Activated CD8-positive, alpha-beta memory T cell treated with anti-CD3 and anti-CD28 coated beads, Interleukin-2, amount 50 U/mL, for 1 hour (primary cell): Measurements from ENCODE around the gene MED12L.
"Not testable (repeated sequence)": the region's sequence is repeated elsewhere in the genome, so short reads cannot be mapped to it uniquely, and the experiment has no call there.

Experiments
- DNase-seq: peaks from one replicate; pipeline ENCODE4 v3.0.0-alpha.2; 2020; ENCODE audit errors: extremely low read depth

MED12L gene, protein sequence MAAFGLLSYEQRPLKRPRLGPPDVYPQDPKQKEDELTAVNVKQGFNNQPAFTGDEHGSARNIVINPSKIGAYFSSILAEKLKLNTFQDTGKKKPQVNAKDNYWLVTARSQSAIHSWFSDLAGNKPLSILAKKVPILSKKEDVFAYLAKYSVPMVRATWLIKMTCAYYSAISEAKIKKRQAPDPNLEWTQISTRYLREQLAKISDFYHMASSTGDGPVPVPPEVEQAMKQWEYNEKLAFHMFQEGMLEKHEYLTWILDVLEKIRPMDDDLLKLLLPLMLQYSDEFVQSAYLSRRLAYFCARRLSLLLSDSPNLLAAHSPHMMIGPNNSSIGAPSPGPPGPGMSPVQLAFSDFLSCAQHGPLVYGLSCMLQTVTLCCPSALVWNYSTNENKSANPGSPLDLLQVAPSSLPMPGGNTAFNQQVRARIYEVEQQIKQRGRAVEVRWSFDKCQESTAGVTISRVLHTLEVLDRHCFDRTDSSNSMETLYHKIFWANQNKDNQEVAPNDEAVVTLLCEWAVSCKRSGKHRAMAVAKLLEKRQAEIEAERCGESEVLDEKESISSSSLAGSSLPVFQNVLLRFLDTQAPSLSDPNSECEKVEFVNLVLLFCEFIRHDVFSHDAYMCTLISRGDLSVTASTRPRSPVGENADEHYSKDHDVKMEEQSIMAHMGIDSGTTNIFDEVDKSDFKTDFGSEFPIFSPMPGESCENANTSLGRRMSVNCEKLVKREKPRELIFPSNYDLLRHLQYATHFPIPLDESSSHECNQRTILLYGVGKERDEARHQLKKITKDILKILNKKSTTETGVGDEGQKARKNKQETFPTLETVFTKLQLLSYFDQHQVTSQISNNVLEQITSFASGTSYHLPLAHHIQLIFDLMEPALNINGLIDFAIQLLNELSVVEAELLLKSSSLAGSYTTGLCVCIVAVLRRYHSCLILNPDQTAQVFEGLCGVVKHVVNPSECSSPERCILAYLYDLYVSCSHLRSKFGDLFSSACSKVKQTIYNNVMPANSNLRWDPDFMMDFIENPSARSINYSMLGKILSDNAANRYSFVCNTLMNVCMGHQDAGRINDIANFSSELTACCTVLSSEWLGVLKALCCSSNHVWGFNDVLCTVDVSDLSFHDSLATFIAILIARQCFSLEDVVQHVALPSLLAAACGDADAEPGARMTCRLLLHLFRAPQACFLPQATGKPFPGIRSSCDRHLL (N-terminal part only)

DNA sequence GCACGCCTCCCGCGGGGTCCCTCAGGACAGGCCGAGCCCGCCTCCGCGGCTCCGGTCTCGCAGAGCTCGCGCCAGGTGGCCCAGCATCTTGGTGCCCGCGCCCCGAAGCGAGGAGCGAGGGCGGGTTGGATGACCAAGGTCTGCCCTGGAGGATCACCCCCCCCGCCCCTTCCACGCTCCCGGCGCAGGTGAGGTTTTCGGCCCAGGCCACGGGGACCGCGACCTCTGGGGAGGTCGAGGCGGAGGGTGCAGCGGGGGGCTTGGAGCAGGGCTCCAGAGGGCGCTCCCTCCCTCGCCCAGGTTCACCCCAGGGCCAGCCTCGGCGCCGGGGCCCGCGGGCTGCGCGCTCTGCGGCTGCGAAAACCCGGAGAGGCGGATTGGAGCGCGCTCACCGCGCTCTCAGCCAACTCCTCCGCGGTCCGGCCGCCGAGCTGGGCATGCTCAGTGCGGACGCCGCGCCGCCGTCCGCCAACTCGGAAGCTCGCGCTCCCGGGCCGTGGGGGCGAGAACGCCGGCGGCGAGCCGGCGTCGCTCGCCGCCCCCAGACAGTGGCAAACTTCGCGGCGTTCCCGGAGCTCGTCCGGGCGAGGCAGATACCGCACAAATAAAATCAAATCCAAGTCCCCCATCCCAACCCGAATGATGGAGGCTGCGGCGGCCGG is at the start of gene MED12L:
Gene MED12L, plus strand, starts transcription at position 438 of the 662 bp plus-strand sequence. CDS start 1,263 bp downstream, outside the sequence.
- DNase-seq, result no peak

DNA sequence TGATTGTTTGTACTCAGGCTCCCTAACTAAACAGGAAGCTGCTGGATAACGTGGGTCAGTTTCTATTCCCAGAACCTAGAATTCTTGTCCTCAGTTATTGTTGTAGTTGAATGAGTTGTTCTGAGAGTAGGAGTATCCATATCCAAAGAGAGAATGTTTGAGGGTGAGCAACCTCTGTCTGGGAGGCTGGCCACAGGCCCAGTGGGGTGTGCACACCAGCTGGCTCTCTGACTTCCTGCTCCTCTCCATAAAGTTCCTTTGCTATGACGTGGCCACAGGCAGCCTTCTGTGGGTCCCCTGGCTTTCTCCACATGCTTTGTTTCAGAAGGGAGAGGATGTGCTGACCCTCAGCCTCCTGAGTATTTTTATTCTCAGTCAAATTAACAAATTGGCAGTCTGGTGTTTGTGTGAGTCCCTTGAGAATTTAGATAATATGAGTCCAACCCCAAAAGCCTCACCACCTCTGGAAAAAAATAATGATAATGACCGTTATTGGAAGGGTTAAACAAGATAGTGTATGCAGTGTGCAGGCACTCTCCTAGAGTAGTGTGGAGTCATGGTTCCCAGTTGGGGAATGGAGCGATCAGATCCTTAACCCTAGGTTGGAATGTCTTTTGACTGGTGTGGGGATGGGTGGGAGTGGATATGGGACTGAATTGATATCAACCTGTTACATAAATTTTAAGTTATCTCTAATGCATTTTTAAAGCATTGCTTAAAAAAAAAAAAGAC is 47.6 kb upstream of the MED12L start:
- DNase-seq, result no peak

DNA sequence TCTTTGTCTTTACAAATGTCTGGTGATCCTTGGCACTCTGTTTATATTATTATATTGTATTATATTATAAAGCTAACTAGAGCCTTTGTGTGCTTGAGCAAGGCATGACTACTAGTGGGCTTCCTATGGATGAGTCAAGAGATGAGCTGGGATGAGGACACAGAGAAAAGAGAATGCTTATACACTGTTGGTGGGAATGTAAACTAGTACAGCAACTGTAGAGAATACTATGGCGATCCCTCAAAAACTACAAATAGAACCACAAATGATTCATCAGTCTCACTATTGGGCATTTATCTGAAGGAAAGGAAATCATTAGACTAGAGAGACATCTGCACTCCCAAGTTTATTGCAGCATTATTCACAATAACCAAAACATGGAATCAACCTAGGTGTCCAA is 40.8 kb upstream of the MED12L start:
- no peak for DNase-seq

DNA sequence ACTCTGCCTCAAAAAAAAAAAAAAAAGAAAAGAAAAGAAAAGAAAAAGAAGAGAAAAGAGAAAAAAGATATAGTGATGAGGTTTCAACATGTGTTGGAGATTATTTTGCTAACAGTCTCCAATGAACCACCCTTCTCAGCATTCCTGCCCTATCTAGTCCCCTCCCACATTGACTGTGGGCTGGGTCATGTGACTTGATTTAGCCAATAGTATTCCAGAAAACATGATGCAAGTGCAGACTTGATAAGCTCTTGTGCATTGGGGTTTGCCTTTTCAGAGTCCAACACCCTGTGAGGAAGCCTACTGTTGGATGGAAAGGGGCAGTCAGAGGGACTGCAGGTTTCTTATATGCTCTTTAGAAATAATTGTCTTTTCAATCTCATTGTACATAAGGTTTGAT is 37.8 kb upstream of the MED12L start:
- DNase-seq, result no peak

DNA sequence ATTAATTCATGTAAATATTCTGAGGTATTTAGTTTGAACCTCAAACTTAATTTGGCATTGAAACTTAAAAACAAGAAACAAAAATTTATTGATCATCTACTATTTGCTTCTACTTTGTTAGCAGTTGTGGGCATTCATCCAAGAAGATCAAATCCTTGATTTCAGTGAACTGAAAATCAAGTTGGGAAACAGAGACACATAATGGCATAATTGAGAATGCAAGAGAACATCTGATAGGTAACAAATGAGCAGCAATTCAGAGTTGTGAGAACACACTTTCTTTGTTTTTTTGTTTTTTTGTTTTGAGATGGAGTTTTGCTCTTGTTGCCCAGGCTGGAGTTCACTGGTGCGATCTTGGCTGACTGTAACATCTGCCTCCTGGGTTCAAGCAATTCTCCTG is 33.9 kb upstream of the MED12L start:
- no peak for DNase-seq

DNA sequence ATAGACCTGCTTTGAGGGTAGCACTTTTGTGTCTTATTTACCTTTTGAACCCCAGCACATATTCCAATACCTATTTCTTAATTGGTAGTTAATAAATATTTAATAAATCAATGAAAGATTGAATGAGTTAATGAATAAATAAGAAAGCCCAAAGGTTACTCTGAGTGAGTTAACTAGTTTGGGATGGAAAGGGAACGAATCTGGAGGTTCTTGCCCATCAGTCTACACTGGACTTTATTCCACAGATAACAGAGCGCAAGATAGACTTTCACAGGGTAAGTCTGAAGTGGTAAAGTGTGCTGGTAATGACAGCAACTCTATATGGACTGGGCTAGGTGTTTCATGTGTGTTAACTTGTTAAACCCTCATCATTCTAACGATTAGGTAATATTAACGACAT is 33.1 kb upstream of the MED12L start:
- DNase-seq, result no peak

DNA sequence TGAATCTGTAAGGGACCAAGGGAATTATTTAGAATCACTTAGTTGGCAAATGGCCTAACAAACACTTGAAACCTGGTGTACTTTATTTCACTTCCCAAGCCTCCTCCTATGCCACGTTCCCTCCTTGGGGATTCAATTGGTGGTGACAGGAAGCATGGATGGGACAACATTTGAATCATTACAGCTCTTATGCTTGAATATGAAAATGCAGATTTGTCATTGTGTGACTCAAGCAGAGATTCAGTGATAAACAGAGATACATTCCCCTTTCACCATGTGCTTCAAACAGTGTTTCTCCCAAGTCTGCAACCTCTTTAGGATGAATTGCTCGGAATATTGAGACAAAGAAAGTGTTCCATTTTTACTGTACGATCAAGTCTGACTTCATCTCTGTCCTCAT is 32.7 kb upstream of the MED12L start:
- no peak for DNase-seq

DNA sequence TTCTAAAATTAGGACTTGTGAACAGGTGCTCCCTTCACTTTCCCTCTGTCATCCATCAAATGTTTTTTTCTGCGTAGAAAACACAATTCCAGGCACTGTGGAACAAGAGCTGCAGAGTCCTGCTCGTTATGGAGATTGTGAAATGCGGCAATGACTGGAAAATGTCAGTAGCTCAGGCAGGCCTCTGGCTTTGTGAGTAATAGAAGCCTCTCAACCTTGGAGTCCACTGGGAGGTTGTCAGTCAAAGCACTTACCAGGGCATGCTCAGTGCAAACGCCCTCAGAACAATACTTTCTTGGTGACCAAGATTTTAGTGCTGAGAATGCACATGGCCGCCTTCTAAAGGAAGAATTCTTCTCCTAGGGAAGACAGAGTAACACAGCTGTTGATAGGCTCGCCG is 26.7 kb upstream of the MED12L start:
- DNase-seq, result no peak

DNA sequence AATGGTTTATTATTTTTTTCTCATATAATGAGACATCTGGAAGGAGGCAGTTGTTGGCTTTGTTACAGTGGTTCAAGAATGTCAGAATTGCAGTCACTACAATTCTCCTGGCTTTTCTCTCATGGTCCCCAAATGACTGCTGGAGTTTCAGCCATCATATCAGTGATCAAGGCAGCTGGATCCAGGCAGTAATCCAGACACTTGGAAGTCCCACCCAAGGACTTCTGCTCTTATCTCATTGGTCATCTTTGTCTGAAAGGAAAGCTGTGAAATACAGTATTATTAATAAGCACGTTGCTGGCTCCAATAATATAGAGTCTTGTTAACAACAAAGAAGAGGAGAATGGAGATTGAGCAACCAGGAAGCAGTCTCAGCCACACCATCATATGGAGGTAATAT is 22.9 kb upstream of the MED12L start:
- DNase-seq, result no peak

DNA sequence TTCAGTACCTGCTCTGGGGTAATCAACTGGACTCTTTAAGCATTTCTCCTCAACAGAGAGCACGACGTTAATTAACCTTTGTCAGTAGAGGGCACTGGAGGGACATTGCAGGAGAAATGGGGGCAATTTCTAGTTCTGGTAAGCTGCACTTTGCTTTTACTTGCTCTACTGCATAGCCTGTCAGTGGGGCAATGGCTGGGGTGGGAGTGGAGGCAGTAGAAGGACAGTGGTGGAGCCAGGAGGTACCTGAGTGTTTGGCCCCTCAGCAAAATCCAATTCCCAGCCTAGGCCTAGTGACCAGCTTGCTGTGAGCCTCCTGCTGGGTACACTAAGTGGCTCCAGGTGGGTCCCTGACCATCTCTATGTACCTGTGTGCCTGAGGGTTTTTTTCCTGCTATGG is 18.3 kb upstream of the MED12L start:
- DNase-seq, result no peak

DNA sequence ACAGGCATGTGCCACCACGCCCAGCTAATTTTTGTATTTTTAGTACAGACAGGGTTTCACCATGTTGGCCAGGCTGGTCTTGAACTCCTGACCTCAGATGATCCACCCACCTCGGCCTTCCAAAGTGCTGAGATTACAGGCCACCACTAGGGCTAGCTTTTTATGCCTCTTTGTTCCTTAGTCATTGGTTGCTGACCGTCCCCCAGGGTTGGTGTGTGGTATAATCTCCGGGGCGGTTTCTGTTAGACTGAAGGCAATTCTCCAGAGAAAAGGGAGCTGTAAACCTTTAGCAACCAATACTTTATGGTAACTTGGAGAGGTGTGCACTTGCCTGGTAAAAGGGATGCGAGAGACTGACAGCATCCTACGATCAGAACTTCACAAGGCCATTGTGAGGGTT is 12.6 kb upstream of the MED12L start:
- DNase-seq, result not testable (repeated sequence)

DNA sequence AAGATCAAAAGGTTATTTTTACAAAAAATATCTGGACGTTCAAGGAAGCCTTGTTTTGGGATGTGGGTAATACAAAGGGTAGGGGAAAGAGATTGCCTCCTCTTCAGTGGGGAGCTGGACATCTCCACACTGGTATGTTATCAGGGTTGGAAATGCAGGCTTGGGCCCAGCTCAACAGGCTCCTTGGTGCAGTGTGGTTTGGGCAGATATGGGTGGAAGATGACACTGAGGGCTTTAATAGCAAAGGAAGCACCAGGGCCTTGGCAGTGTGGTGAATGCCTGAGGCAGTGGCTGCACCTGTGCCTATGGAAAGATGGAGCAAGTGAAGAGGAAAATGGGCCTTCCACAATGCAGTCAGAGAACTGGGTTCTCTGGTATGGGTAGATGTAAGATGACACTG is 11.2 kb upstream of the MED12L start:
- no peak for DNase-seq

DNA sequence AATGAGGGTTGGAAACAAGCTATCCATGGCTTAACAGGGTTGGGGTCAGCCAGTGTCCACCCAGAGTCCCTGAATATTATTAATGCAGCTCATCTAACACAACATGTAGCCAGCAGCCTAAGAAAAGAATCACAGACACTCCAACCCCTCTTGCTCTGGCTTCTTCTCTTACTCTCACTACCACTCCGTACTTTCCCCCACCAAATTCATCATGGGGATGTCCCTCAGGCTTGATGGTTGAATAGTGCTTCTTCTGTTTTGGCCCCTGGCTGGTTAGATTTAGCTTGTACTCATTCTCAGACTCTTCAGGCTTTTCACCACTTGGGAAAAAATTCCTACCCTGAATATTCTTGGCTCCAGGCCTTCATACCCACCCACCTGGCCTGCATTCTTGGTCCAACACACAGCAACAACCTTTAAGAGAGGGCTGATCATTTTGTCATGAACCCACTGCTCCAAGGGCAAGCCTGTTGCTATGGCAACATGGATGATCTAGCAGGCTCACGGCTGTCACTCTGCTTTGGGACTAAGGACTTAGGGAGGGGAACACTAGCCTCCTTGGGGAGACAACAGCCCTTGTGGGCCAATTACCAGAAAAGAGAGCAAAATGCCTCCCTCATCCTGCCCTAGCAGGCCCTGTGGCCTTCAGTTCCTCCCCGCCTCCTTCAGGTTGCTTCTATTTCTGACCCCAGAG is 9.4 kb upstream of the MED12L start:
- no peak for DNase-seq

DNA sequence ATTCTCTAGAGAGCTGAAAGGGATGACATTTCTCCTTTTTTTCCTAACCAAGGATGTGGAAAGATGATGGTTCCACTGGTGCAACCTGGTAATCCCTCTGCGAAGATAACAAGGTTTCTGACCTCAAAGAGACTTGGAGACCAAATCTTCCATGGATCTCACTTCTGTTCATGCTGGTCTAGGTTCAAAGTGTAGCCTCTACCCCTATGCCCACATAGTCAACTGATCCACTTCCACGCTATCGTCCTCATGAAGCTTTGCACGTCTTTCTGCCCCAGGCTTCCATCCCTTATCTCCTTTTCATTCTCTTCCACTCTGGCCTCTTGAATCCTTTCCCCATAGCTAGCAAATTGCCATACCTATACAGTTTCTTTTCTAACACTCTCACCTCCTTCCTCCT is 8.8 kb upstream of the MED12L start:
- no peak for DNase-seq

DNA sequence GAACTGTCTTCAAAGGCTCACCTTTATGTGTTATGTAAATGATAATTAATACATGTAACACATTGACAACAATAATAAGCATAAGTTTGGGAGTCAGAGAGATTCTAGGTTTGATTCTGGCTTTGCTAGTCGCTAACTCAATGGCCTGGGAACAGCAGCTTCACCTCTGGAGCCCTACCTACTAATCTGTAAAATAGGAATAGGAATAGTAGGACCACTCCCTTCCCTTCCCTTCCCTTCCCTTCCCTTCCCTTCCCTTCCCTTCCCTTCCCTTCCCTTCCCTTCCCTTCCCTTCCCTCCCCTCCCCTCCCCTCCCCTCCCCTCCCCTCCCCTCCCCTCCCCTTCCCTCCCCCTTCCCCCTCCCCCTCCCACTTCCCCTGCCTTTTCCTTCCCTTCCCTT is 4.4 kb upstream of the MED12L start:
- DNase-seq, result not testable (repeated sequence)

DNA sequence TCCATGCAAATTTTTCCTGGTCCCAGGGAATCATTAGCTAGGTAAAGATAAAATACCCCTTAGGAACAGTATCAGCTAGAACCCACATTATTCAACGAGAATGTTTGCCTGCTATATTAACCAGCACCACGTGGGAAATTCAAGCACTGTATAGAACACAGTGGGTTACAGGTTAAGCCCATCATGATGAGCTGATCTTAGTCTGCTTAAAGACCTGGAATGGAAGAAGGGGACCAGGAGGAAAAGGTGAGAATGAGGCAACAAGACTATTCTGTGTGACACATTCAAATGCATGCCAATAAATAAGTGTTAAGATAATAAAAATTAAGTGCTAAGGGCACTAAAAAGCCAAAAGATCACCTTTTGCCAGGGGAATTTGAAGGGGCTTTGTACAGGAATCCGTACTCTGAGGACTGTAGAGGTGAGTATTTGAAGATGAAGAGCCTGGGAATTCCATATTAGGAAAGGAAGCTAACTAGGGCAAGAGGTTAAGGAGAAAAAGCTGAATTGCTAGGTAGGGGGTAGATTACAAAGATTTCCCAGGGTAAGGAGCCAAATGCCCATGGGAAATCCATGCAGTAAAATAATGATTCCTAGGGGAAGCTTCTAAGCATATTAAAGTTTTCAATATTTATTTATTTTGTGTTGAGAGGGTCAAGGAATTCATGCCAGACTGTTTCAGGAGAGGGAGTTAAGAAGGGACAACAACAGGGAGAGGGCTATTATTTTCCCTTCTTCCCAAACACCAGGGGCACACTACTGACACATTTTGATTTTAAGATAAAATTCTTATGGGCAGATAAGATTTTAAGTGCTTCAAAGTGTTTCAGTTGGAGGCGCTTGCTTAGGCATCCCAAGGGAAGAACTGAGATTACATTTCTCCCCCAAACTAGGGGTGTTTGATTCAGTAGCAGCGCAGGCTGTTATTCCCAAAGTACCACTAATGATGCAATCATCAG is 2.3 kb upstream of the MED12L start:
- DNase-seq, result no peak

DNA sequence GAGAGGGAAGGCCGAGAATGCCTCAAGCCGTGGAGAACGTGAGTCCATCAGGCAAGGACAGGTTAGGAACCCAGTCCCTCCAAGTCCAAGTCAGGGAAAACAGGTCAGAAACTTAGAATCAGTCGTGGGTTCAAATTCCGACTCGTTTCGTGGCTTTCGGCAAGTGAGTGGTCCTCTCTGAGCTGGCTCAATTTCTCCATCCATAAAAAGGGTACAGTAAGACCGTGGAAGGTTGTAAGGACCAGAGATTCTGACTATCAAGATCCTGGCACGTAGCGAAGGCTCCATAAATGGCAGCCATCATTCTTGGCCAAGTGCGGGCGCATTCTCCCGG is 604 bp upstream of the MED12L start:
- DNase-seq, result no peak

DNA sequence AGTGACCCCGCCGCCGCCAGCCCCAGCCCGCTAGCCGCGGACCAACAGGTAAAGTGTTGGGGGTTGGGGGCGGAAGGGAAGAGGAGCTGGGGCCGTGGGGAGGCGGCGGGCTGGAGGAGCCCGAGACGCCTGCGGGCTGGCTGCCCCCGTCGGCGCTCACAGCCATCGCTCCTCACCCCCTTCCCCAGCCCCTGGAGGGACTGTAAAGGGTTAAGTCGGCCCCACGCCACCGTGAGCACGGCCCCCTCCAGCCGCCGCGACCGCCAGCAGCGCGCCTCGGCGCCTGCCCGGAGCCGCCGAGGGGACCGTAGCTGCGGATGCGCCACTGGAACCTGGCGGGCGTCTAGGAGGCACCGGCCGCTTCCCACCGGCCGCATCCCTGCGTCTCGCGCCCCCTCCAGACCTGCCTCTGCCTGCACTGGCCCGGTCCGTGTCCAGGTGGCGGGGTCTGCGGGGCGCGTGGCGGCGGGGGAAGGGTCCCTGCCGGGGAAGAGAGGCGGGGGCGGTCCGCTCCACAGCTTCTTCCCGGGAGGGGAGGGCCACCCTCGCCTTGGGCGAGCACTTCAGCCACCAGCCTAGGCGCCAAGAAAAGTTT is 522 bp downstream of the MED12L start:
- no peak for DNase-seq
